ENCODE data around the gene ORC5. TPM values are rescaled to one million over a fixed set of nuclear protein-coding genes. Genes with fewer than 3 reads are reported as not detected.

Gene ORC5
- total and polyA plus RNA-seq, 2 of the 13 experiments (the other 11 are each of a cell fraction or from before 2014, with no cell fraction given), result 4.8 to 18.8 TPM

DNA sequence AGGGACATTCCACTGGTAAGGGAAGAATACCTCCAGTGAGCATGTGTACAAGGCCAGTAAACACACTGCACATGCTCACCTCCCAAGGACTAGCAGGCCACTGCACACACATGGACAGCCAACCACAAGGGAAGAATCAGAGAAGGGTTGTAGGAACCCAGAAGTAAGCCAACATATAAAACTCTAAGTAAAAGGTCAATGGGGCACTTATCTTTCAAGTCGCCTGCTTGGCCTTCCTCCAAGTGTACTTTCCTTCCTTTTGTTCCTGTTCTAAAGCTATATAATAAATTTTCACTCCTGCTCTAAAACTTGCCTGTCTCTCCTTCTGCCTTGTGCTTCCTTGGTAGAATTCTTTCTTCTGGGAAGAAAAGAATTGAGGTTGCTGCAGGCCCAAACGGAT lies 33.0 kb downstream of the ORC5 start (continued):
- TF ChIP-seq ATM (IDR thresholded peaks at IDR 0.05; ENCODE audit: borderline replicate concordance) (no peak), LCORL (IDR thresholded peaks at IDR 0.05) (no peak), LCORL (CRISPR knock-in tag; IDR thresholded peaks at IDR 0.05) (no peak), RCOR2 (CRISPR knock-in tag; IDR thresholded peaks at IDR 0.05) (no peak), CEBPB (IDR thresholded peaks at IDR 0.05; ENCODE audit: borderline replicate concordance, low read depth, low read length) (no peak), GZF1 (CRISPR knock-in tag; IDR thresholded peaks at IDR 0.05) (no peak), ZNF549 (CRISPR knock-in tag; IDR thresholded peaks at IDR 0.05) (no peak), TAF15 (IDR thresholded peaks at IDR 0.05; ENCODE audit: low read depth, low read length, poor library complexity, severe bottlenecking) (no peak), ZFYVE20 (CRISPR knock-in tag; IDR thresholded peaks at IDR 0.05; ENCODE audit: borderline replicate concordance, low read depth) (no peak), ARNTL (CRISPR knock-in tag; IDR thresholded peaks at IDR 0.05) (no peak)
- TF ChIP-seq, protein P1, sequence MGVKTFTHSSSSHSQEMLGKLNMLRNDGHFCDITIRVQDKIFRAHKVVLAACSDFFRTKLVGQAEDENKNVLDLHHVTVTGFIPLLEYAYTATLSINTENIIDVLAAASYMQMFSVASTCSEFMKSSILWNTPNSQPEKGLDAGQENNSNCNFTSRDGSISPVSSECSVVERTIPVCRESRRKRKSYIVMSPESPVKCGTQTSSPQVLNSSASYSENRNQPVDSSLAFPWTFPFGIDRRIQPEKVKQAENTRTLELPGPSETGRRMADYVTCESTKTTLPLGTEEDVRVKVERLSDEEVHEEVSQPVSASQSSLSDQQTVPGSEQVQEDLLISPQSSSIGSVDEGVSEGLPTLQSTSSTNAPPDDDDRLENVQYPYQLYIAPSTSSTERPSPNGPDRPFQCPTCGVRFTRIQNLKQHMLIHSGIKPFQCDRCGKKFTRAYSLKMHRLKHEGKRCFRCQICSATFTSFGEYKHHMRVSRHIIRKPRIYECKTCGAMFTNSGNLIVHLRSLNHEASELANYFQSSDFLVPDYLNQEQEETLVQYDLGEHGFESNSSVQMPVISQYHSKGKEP (CRISPR knock-in tag; IDR thresholded peaks at IDR 0.05), result no peak
- TF ChIP-seq, protein P2, sequence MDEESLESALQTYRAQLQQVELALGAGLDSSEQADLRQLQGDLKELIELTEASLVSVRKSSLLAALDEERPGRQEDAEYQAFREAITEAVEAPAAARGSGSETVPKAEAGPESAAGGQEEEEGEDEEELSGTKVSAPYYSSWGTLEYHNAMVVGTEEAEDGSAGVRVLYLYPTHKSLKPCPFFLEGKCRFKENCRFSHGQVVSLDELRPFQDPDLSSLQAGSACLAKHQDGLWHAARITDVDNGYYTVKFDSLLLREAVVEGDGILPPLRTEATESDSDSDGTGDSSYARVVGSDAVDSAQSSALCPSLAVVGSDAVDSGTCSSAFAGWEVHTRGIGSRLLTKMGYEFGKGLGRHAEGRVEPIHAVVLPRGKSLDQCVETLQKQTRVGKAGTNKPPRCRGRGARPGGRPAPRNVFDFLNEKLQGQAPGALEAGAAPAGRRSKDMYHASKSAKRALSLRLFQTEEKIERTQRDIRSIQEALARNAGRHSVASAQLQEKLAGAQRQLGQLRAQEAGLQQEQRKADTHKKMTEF (CRISPR knock-in tag; IDR thresholded peaks at IDR 0.05), result no peak

DNA sequence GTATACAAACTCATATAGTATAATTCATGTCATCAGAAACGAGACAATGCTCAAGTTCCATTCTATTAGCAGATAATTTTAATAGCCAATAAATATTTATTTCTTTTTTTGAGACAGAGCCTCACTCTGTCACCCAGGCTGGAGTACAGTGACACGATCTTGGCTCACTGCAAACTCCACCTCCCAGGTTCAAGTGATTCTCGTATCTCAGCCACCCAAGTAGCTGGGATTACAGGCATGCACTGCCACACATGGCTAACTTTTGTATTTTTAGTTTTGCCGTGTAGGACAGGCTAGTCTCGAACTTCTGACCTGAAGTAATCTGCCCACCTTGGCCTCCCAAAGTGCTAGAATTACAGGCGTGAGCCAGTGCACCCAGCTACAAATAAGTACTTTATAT lies 45.7 kb downstream of the ORC5 start:
- intact Hi-C loops (cut with micrococcal nuclease; ENCODE audit: unreplicated experiment), result no loop called here
- WGBS (ENCODE audit: low lambda C conversion rate), result 96% methylated on average over 6 of the region's 6 CpGs
- Histone ChIP-seq H3K27me3 (ENCODE audit: control insufficient read depth in 1 of 2, insufficient read depth in 2 of 2, low read length in 2 of 2) (no peaks in the 10 kb centered on the region), H3K9ac (ENCODE audit: insufficient read depth, low read depth, low read length) (no peak overlapping the region), H3K4me3 (replicated peaks in 1 of 3; ENCODE audit: insufficient read depth in 1 of 3, low read depth in 2 of 3, low read length in 3 of 3) (no peak overlapping the region), H3K36me3 (replicated peaks in 1 of 2; ENCODE audit: control insufficient read depth in 1 of 2, insufficient read depth in 2 of 2, low read length in 2 of 2) (peaks cover 4 to 35% of the 10 kb centered on the region in 2 experiments; a peak in 4 of 5 replicates), H3K4me1 (ENCODE audit: insufficient read depth, low read length) (0 out of 2 replicates have a peak, but pooled peaks cover 8% of the 10 kb centered on the region), H3K79me2 (ENCODE audit: insufficient read depth, low read length) (no peaks in the 10 kb centered on the region), H3K4me2 (ENCODE audit: low read depth, low read length) (no peak overlapping the region), H3K9me3 (ENCODE audit: low read length) (no peaks in the 10 kb centered on the region), H3K27ac (ENCODE audit: extremely low read length, insufficient read depth, low read length) (no peak overlapping the region), H2AFZ (ENCODE audit: low read length) (no peak overlapping the region), H4K20me1 (ENCODE audit: insufficient read depth, low read length) (no peaks in the 10 kb centered on the region)
- POLR2A ChIA-PET, result no interaction called here
- in situ Hi-C loops (cut with HindIII; ENCODE audit: extremely low pct_ligation_motif_present, low pct_unique_long_range_greater_than_20kb), result loop anchor here (5.0 to 25.0 kb wide), 2 partner anchors 590 to 725 kb away; partner anchors contain the start of gene SLC26A5
- CTCF ChIA-PET (ENCODE audit: low intra/inter-chr PET ratio, low total read pairs), result no interaction called here
- no peak for ATAC-seq
- no peak for DNase-seq (ENCODE audit: low spot score)
- BruUV-seq (replicated peaks), result no TSS peak
- TF ChIP-seq SNRNP70 (IDR thresholded peaks at IDR 0.05; ENCODE audit: low read depth, low read length) (no peak), SRSF1 (optimal IDR thresholded peaks at IDR 0.05; ENCODE audit: low read depth, low read length) (no peak), ZNF230 (CRISPR knock-in tag; IDR thresholded peaks at IDR 0.05) (no peak), ZZZ3 (CRISPR knock-in tag; IDR thresholded peaks at IDR 0.05; ENCODE audit: borderline replicate concordance) (no peak)
- FAIRE-seq, result no peak

Data from HepG2 (cell line).